HepG2 (cell line): Measurements from ENCODE around the gene C17orf58. TPM values are rescaled to one million over a fixed set of nuclear protein-coding genes. Genes with fewer than 3 reads are reported as not detected.

Source experiments
- ATAD3A ChIP-seq: sonication (generic); formaldehyde crosslinking; IDR thresholded peaks from 2 replicates; pipeline ENCODE4 v1.4.0; 2020; ENCODE audit warnings: missing genetic modification reagents
- FOXC1 ChIP-seq: sonication (generic); formaldehyde crosslinking; IDR thresholded peaks from 2 replicates; pipeline ENCODE4 v1.8.0; 2022; ENCODE audit warnings: mild to moderate bottlenecking, missing genetic modification reagents, borderline replicate concordance
- ISX ChIP-seq: sonication (generic); formaldehyde crosslinking; conservative IDR thresholded peaks from 2 replicates; pipeline ENCODE4 v1.5.0; 2020; ENCODE audit warnings: missing genetic modification reagents
- MBD4 ChIP-seq: IDR thresholded peaks from 2 replicates; pipeline ENCODE4 v1.6.1; 2012; ENCODE audit warnings: low read length, inconsistent platforms, borderline replicate concordance
- NR1H2 ChIP-seq: sonication (generic); formaldehyde crosslinking; IDR thresholded peaks from 2 replicates; pipeline ENCODE4 v1.8.1; 2022; ENCODE audit warnings: low read depth, missing genetic modification reagents, borderline replicate concordance
- NR3C1 ChIP-seq: sonication (generic); formaldehyde crosslinking; IDR thresholded peaks from 2 replicates; pipeline ENCODE4 v1.4.0; 2020; ENCODE audit warnings: missing genetic modification reagents
- PPARG ChIP-seq: conservative IDR thresholded peaks from 2 replicates; pipeline ENCODE4 v1.6.1; 2016; ENCODE audit warnings: missing biosample characterization, missing genetic modification reagents
- RFXANK ChIP-seq: IDR thresholded peaks from 2 replicates; pipeline ENCODE4 v1.6.1; 2016
- RORA ChIP-seq: sonication (generic); formaldehyde crosslinking; IDR thresholded peaks from 2 replicates; pipeline ENCODE4 v1.5.0; 2020; ENCODE audit warnings: mild to moderate bottlenecking, missing genetic modification reagents, moderate library complexity
- SATB2 ChIP-seq: sonication (generic); formaldehyde crosslinking; IDR thresholded peaks from 2 replicates; pipeline ENCODE4 v1.5.0; 2020; ENCODE audit warnings: missing genetic modification reagents
- TBX2 ChIP-seq: sonication (generic); formaldehyde crosslinking; IDR thresholded peaks from 2 replicates; pipeline ENCODE4 v1.5.0; 2020; ENCODE audit warnings: missing genetic modification reagents, mild to moderate bottlenecking, borderline replicate concordance
- WIZ ChIP-seq: sonication (generic); formaldehyde crosslinking; IDR thresholded peaks from 2 replicates; pipeline ENCODE4 v1.5.1; 2020; ENCODE audit warnings: mild to moderate bottlenecking, missing genetic modification reagents
- ZFP1 ChIP-seq: IDR thresholded peaks from 2 replicates; pipeline ENCODE4 v1.6.1; 2016
- ZNF20 ChIP-seq: sonication (generic); formaldehyde crosslinking; IDR thresholded peaks from 2 replicates; pipeline ENCODE4 v1.4.0; 2020; ENCODE audit warnings: mild to moderate bottlenecking, moderate library complexity, missing genetic modification reagents
- ZNF446 ChIP-seq: sonication (generic); formaldehyde crosslinking; IDR thresholded peaks from 2 replicates; pipeline ENCODE4 v1.5.0; 2020; ENCODE audit warnings: mild to moderate bottlenecking, missing genetic modification reagents
- ZNF83 ChIP-seq: sonication (generic); formaldehyde crosslinking; IDR thresholded peaks from 2 replicates; pipeline ENCODE4 v1.4.0; 2020; ENCODE audit warnings: missing genetic modification reagents, mild to moderate bottlenecking, borderline replicate concordance
- polyA plus RNA-seq, 8 experiments: library from polyadenylated mRNA; depleted of rRNA in 3 of 8; stranded (reverse) in 7 of 8; unstranded in 1 of 8; fragments of >200 nt; fragmentation: Illumina TruSeq in 4 of 8; extraction: Trizol in 4 of 8; gene quantifications; 2 replicates each; pipeline versions ENCODE4 v1.2.1 to v1.2.3, GENCODE V29; 2011 to 2016; ENCODE audit warnings: low read depth in 4 of 8, missing spikeins in 1 of 8, mixed read lengths in 1 of 8; ENCODE audit not compliant: insufficient read depth in 1 of 8
- total RNA-seq, 5 experiments: library from RNA; depleted of rRNA; stranded (reverse); fragments of >200 nt; fragmentation: Illumina TruSeq; extraction: Trizol; gene quantifications; 2 replicates each; pipeline ENCODE4 v1.2.3, GENCODE V29; 2016; ENCODE audit warnings: low read depth in 1 of 5
- TF ChIP-seq, protein P1 (sequence below): sonication (generic); formaldehyde crosslinking; conservative IDR thresholded peaks from 2 replicates; pipeline ENCODE4 v1.8.0; 2022; ENCODE audit warnings: mild to moderate bottlenecking, moderate library complexity, missing genetic modification reagents
- TF ChIP-seq, protein P2 (sequence below): sonication (generic); formaldehyde crosslinking; IDR thresholded peaks from 2 replicates; pipeline ENCODE4 v1.5.0; 2020; ENCODE audit warnings: mild to moderate bottlenecking, missing genetic modification reagents
- TF ChIP-seq, protein P3 (sequence below): IDR thresholded peaks from 2 replicates; pipeline ENCODE4 v1.6.1; 2016; ENCODE audit warnings: missing compliant biosample characterization, missing genetic modification reagents, borderline replicate concordance
- TF ChIP-seq, protein P4 (sequence below): sonication (generic); formaldehyde crosslinking; conservative IDR thresholded peaks from 2 replicates; pipeline ENCODE4 v1.4.0; 2020; ENCODE audit warnings: missing genetic modification reagents
- TF ChIP-seq, protein P5 (sequence below), 2 experiments: fragments of 450-650 bp in 1 of 2; sonication (generic) in 1 of 2; formaldehyde crosslinking; IDR thresholded peaks; 2 replicates each; pipeline versions ENCODE4 v1.5.0 to v1.8.0; 2020 to 2022; ENCODE audit warnings: mild to moderate bottlenecking in 1 of 2, missing genetic modification reagents in 1 of 2

The C17orf58 gene
- total and polyA plus RNA-seq, 2 of the 13 experiments (the other 11 are each of a cell fraction or from before 2014, with no cell fraction given) = 15.6 to 15.8 TPM

DNA sequence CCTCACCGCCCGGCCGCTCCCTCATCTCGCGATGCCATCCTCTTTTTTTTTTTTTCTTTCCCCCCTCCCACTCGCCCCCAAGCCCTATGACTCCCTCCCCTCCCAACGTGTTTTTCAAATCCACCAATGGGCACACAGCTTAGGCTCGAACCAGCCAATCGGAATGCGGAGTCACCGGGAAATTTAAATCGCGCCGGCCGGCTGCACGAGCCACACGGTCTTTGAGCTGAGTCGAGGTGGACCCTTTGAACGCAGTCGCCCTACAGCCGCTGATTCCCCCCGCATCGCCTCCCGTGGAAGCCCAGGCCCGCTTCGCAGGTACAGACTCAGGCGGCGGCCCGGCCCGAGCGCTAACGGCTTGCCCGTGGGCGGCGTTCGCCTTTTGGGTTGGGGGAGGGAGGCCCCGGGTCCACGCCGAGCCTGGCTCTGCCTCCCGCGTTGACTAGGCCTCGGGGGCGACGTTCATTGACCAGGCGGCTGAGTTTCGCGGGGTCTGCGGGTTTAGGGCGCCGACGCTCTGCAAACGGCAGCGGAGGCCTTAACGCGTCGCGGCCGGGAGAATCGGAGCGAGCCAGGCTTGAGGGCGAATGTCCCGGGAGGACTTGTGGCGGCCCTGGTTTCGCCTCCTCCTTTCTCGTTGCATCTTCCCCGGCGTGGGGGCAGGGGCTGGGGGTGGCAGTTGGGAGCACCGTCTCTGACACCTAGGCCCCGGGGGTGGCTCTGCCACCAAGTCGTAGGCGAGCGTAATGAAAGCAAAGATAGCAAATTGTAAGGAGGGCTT lies 39.4 kb upstream of the C17orf58 start, which contains the start of gene KPNA2 (continued):
- TF ChIP-seq, protein P1, sequence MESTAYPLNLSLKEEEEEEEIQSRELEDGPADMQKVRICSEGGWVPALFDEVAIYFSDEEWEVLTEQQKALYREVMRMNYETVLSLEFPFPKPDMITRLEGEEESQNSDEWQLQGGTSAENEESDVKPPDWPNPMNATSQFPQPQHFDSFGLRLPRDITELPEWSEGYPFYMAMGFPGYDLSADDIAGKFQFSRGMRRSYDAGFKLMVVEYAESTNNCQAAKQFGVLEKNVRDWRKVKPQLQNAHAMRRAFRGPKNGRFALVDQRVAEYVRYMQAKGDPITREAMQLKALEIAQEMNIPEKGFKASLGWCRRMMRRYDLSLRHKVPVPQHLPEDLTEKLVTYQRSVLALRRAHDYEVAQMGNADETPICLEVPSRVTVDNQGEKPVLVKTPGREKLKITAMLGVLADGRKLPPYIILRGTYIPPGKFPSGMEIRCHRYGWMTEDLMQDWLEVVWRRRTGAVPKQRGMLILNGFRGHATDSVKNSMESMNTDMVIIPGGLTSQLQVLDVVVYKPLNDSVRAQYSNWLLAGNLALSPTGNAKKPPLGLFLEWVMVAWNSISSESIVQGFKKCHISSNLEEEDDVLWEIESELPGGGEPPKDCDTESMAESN (CRISPR knock-in tag) = peak; percentile 96
- TF ChIP-seq, protein P2, sequence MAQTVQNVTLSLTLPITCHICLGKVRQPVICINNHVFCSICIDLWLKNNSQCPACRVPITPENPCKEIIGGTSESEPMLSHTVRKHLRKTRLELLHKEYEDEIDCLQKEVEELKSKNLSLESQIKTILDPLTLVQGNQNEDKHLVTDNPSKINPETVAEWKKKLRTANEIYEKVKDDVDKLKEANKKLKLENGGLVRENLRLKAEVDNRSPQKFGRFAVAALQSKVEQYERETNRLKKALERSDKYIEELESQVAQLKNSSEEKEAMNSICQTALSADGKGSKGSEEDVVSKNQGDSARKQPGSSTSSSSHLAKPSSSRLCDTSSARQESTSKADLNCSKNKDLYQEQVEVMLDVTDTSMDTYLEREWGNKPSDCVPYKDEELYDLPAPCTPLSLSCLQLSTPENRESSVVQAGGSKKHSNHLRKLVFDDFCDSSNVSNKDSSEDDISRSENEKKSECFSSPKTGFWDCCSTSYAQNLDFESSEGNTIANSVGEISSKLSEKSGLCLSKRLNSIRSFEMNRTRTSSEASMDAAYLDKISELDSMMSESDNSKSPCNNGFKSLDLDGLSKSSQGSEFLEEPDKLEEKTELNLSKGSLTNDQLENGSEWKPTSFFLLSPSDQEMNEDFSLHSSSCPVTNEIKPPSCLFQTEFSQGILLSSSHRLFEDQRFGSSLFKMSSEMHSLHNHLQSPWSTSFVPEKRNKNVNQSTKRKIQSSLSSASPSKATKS (CRISPR knock-in tag) = peak; percentile 89; the same call in 1 of the 2 replicates
- no peak for TF ChIP-seq ATAD3A
- TF ChIP-seq, protein P3, sequence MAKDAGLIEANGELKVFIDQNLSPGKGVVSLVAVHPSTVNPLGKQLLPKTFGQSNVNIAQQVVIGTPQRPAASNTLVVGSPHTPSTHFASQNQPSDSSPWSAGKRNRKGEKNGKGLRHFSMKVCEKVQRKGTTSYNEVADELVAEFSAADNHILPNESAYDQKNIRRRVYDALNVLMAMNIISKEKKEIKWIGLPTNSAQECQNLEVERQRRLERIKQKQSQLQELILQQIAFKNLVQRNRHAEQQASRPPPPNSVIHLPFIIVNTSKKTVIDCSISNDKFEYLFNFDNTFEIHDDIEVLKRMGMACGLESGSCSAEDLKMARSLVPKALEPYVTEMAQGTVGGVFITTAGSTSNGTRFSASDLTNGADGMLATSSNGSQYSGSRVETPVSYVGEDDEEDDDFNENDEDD (CRISPR knock-in tag) = peak; percentile 80; the same call in 1 of the 2 replicates
- peak; percentile 88; the same call in 1 of the 2 replicates for TF ChIP-seq TBX2 (CRISPR knock-in tag)
- TF ChIP-seq, protein P4, sequence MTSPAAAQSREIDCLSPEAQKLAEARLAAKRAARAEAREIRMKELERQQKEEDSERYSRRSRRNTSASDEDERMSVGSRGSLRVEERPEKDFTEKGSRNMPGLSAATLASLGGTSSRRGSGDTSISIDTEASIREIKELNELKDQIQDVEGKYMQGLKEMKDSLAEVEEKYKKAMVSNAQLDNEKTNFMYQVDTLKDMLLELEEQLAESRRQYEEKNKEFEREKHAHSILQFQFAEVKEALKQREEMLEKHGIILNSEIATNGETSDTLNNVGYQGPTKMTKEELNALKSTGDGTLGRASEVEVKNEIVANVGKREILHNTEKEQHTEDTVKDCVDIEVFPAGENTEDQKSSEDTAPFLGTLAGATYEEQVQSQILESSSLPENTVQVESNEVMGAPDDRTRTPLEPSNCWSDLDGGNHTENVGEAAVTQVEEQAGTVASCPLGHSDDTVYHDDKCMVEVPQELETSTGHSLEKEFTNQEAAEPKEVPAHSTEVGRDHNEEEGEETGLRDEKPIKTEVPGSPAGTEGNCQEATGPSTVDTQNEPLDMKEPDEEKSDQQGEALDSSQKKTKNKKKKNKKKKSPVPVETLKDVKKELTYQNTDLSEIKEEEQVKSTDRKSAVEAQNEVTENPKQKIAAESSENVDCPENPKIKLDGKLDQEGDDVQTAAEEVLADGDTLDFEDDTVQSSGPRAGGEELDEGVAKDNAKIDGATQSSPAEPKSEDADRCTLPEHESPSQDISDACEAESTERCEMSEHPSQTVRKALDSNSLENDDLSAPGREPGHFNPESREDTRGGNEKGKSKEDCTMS (CRISPR knock-in tag) = no peak
- TF ChIP-seq ZNF446 (CRISPR knock-in tag) = peak; percentile 69; the same call in 1 of the 2 replicates
- peak; percentile 27; the same call in 1 of the 2 replicates for TF ChIP-seq WIZ (CRISPR knock-in tag)
- no peak; the same call in 1 of the 2 replicates for TF ChIP-seq PPARG
- TF ChIP-seq ZNF83 = peak; percentile 87; the same call in 1 of the 2 replicates
- 0 out of 2 replicates have a peak, but pooled peaks have one; percentile 68 for TF ChIP-seq NR1H2
- TF ChIP-seq RORA (CRISPR knock-in tag) = no peak
- TF ChIP-seq FOXC1 (CRISPR knock-in tag) = peak; percentile 96
- TF ChIP-seq ZFP1 (CRISPR knock-in tag) = no peak
- no peak for TF ChIP-seq MBD4
- TF ChIP-seq ZNF20 (CRISPR knock-in tag) = 0 out of 2 replicates have a peak, but pooled peaks have one; percentile 67
- TF ChIP-seq ISX (CRISPR knock-in tag) = peak; percentile 92
- no peak; the same call in 1 of the 2 replicates for TF ChIP-seq SATB2 (CRISPR knock-in tag)
- TF ChIP-seq RFXANK = peak; percentile 35; the same call in 1 of the 2 replicates
- TF ChIP-seq NR3C1 = no peak
- TF ChIP-seq, protein P5, sequence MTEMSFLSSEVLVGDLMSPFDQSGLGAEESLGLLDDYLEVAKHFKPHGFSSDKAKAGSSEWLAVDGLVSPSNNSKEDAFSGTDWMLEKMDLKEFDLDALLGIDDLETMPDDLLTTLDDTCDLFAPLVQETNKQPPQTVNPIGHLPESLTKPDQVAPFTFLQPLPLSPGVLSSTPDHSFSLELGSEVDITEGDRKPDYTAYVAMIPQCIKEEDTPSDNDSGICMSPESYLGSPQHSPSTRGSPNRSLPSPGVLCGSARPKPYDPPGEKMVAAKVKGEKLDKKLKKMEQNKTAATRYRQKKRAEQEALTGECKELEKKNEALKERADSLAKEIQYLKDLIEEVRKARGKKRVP (CRISPR knock-in tag; IDR thresholded peaks at IDR 0.05) = peak in 1 of 2 experiments; percentile 66; a peak in 2 of 4 replicates
